NCI-H526 (cell line): Measurements from ENCODE around the gene RPTOR.

Source experiments
- DNase-seq, 2 experiments: peaks; one replicate each; lab custom pipeline; 2025; lab: John Stamatoyannopoulos, UW

The RPTOR gene

DNA sequence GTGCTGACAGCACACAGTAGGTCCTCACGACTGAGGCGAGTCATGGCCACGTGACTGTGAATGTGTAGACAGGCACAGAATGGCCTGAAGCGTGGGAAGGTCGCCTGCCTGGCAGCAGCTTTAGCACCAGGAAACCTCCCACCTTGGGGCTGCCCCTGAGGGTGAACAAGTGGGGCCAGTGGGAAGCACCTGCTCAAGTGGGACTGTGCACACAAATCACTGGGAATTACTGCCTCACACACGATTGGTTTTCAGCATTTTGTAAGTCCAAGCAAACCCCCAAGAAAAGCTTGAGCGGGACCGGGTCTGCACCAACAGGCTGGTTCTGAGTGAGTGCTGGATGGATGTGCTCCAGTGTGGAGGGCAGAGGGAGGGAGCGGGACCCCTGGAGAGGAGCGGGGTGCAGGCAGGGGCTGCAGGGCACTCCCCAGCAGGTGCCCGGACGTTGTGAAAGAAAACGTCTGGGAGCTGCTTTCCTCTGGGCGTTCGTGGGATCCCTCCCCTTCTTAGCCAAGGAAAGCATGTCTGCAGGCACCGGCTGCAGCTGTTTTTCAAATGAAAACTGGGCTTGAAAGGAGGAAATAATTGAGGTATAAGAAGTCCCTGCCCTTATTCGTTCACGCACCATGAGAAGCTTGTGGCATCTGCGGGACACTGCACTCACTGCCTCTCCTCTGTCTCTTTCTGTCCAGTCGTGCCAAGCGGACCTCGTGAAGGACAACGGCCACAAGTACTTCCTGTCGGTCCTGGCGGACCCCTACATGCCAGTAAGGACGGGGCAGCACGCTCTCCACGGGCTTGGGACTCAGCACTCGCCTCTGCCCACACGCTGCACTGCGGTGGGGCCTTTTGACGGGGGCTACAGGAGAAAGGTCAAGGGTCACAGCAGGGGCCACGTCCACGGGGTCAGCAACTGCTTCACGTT lies 335.3 kb downstream of the RPTOR start:
- DNase-seq: no peak

- no peak for DNase-seq
Measured at GRCh38 chr17:80880648-80880985, 336.0 kb downstream of the RPTOR start.

GRCh38 chr17:80881306-80881705 lies 336.7 kb downstream of the RPTOR start:
- DNase-seq: no peak

- no peak for DNase-seq
Measured at GRCh38 chr17:80882323-80882722, 337.7 kb downstream of the RPTOR start.

GRCh38 chr17:80882926-80883685 lies 338.5 kb downstream of the RPTOR start:
- DNase-seq: no peak

DNA sequence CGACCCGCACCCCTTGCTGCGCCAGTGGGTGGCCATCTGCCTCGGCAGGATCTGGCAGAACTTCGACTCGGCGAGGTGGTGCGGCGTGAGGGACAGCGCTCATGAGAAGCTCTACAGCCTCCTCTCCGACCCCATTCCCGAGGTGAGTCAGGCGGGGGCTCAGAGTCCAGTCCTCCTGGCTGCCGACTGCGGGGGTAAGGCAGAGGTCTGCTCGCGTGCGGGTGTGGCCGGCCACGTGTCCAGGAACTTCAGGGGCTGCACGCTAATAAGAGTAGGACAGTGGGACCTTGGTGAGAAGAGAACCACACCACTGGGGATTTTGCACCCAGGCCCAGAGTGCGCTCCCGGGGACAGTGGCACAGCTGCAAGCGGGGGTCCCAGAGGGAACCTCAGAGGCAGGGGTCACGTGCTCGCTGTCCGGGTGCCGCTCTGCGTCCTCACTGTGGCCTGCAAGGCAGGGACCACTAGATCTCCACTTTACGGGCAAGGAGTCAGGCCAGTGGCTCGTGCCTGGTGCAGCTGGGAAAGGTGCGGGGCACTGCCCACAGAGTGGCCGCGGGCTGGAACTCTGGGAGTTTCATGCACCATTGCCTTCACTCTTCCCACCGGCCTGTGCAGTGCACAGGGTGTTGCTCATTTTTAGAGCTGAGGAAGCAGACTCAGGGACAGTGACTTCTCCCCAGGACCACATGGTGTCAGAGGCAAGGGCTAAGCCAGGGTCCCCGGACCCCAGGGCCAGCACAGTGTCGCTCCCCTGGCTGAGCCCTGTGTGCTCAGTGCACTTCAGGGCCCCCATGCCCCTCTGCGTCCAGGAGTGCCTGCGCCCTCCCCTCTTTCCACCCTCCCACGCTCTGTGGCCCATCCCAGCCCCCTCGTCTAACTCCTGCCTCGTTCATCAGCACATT lies 339.4 kb downstream of the RPTOR start:
- no peak for DNase-seq

- no peak for DNase-seq
Measured at GRCh38 chr17:80884811-80885210, 340.2 kb downstream of the RPTOR start.

- no peak for DNase-seq
Measured at GRCh38 chr17:80885947-80886582, 341.4 kb downstream of the RPTOR start.

DNA sequence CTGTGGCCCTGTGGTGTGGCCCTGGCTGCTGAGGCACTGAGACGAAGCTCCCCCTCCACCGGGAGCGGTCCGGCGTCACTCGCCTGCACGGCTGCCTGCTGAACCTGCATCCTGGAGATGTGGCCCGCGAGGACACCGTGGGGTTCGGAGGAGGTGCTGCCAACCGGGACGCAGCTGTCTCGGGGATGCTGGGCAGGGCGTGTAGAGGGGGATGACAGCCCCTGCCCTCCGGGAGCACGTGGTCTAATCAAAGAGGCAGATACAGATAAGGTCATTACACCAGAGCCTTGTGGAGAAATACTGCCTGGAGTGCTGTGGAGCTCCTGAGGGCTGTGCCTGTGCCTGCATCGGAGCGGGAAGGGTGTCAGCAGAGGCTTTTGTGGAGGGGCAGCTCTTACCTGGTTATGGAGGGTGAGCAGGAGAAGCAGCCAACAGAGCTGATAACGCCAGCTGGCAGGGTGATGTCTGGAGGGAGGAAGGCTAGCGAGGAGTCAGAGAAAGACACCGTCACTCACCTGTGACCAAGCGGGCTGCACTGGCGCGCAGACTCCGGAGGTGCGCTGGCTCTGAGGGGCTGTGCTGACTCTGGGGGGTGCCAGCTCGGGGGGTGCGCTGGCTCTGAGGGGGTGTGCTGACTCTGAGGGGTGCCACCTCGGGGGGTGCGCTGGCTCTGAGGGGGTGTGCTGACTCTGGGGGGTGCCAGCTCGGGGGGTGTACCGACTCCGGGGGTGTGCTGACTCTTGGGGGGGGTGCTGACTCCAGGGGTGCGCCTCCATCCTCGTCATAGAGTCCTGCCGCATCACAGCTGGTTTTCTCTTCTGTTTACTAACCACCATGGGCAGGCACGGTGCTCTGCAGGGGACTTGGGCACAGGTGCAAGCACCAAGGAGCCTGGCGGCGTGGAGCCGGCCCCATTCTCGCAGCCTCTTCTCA lies 342.3 kb downstream of the RPTOR start:
- DNase-seq: no peak

GRCh38 chr17:80887639-80888175 lies 343.1 kb downstream of the RPTOR start:
- no peak for DNase-seq

DNA sequence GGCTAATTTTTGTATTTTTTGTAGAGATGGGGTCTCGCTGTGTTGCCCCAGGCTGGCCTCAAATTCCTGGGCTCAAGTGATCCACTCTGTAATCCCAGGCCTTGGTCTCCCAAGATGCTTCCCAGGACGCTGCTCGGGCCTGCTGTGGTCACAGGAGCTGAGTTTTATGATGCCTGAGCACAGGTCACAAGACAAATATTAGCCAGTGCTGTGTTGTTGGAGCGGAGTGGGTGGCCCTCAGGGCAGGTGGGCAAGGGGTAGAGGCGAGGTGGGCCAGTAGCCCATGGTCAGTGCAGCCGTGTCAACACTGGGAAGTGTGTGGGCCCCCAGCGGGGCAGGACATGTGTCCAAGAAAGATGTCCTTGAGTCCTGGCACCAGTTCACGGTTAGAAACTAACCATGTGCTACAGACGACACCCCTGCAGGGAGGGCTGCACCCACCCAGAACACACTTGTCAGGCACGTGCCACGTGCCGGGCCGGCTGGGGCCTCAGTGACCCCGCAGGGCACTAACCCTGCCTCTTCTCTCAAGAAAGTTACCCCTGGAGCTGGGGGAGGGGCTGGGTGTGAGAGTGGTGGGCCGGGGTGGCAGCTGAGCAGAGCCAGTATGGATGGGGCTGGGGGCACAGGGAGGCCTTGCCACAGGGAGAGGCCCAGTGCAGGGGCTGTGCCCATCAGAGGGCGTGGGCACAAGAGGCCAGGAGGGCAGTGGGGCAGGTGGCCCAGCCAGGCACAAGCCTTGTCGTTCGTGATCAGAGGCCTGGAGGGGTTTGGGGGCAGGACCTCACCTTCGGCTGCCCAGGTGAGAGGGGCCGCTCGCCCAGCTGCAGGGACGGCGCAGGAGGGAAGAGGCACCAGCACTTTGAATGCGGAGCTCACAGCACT lies 343.9 kb downstream of the RPTOR start:
- DNase-seq: no peak

DNA sequence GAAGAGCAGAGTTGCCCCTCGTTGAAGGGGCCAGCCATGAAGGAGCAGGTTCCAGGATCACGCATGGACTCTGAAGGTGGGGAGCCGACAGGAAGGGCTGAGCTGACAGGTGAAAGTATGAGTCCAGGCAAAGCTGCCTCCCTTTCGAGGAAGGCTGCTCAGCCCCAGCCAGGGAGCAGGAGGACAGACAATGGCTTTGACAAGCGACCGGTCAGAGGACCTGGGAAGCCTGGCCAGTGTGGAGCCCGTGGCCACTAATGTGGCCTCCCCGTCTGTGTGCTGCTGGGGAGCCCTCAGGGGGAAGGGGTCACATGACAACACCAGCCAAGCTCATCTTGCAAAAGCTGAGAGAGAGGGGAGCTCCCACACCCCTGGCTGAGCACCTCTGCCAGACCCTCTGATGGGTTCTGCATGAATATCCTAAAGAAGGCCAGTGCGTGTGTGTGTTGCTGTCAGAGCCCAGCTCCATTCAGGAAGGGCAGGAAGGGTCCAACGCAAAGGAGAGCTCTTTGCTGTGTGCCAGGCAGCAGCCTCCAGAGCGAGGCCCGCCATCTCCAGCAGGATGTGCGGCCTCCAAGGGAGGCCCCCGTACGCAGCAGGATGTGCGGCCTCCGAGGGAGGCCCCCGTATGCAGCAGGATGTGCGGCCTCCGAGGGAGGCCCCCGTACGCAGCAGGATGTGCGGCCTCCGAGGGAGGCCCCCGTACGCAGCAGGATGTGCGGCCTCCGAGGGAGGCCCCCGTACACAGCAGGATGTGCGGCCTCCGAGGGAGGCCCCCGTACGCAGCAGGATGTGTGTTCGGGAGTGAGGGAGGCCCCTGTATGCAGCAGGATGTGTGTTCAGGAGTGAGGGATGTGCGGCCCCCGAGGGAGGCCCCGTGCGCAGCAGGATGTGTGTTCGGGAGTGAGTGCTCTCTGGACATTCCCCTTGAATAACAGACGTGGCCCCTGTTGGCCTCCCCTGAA lies 344.9 kb downstream of the RPTOR start:
- DNase-seq: no peak

DNA sequence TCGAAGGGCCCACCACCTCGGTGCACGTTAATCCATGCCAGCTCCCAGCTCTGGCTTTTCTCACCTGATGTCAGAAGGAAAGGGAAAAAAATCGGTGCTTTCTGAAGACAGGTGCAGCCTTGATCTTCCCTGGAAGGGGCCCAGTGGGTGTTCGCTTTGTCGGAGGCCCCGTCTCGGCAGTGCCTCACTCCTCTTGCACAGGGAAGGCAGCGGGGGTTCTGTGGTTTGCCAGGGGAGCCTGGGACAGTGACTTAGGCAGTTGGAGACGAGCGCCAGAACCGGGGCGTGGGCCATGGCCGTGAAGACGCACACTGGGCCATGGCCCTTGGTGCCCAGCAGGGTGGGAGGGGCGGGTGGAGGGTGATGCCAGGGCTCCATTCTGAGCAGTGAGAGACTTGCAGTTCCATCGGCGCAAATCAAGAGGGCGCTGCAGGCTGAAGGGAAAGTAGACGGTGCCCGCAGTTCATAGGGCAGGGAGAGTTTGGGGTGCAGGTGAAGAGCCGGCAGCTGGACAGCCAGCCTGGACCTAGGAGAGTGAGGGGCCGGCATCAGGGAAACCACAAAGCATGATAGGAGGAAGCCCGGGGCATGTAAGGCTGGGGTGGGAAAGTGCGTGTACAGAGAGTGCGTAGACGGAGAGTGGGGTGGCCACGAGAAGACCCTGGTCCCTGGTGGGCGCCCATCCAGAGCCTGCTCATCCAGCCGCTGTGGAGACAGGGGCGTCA lies 345.7 kb downstream of the RPTOR start:
- DNase-seq: no peak

GRCh38 chr17:80890921-80891396 lies 346.3 kb downstream of the RPTOR start:
- DNase-seq: no peak

DNA sequence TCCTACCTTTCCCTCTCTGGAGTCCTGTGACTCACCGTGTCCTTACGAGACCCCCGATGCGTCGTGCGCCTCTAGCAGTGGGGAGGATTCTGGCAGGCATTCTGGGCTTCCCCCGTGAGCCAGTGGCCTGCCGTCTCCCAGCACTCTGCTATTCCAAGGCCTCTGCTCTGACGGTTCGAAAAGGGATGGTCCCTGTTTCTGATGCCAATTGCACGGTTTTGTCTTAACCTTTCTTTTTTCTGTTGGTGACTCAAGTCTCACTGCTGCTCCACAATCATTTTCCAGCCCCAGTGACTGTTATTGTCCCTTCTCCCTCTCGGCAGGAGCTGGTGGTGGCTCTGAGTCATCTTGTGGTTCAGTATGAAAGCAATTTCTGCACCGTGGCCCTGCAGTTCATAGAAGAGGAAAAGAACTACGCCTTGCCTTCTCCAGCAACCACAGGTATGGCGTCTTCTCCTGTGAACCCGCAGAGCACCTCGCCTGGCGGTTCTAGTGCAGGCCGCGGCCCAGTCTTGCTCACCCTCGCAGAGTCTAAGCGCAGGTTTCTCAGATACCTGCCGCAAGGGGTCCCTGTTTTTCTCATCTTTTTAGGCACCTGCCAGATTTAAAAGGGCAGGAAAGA lies 346.9 kb downstream of the RPTOR start:
- DNase-seq: no peak

GRCh38 chr17:80892019-80892855 lies 347.6 kb downstream of the RPTOR start:
- DNase-seq: no peak
